Endothelial cell of umbilical vein (primary cell): ENCODE data around the gene CHRNA10.

Source experiments
- CTCF ChIP-seq, 2 donors: IDR thresholded peaks; 1 replicate in 1 of 2; 2 replicates in 1 of 2; pipeline ENCODE4 v1.5.1; 2011; ENCODE audit warnings: low read length in 2 of 2, mild to moderate bottlenecking in 2 of 2, moderate library complexity in 2 of 2, control low read depth in 1 of 2, inconsistent platforms in 1 of 2, low read depth in 1 of 2; ENCODE audit not compliant: insufficient read depth in 1 of 2; ENCODE audit errors: extremely low read depth in 1 of 2
- EZH2 ChIP-seq: IDR thresholded peaks from 2 replicates; pipeline ENCODE4 v1.6.1; 2012; ENCODE audit warnings: borderline replicate concordance, low read depth, mild to moderate bottlenecking, moderate library complexity, low read length, inconsistent platforms; ENCODE audit not compliant: severe bottlenecking

GRCh38 chr11:3626250-3626960 is 44.8 kb downstream of the CHRNA10 start:
- no peak for TF ChIP-seq CTCF (IDR thresholded peaks at IDR 0.05; ENCODE audit: extremely low read depth in 1 of 2, insufficient read depth in 1 of 2, low read depth in 1 of 2, low read length in 2 of 2)
- TF ChIP-seq EZH2, result no peak
